ENCODE results near the gene LSP1.

DNA sequence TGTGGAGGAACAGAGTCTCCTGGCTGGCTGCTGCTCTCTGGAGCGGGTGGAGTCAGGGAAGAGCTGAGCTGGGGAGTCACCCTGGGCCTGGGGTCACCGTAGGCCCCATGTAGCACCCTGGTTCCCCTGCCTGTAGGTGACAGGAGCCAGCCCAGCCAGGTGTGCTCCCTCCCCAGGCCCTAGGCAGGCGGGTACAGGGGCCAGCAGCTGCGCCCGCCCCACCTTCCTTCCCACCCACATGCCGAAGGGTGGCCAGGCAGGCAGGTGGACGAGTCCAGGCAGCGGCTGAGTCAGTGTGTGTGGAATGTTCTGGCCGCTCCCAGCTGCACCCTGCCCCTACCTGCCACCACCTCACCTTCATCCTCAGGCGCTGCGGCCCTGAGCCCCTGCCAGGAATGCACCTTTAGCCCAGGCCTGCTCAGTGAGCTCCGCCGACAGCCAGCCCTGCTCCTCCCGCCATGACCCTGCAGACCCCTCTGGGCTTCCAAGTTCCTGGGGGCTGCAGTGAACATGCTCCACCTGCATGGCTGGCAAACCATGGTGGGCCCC, 18.7 kb upstream of the LSP1 start:
- TF ChIP-seq, protein P1, sequence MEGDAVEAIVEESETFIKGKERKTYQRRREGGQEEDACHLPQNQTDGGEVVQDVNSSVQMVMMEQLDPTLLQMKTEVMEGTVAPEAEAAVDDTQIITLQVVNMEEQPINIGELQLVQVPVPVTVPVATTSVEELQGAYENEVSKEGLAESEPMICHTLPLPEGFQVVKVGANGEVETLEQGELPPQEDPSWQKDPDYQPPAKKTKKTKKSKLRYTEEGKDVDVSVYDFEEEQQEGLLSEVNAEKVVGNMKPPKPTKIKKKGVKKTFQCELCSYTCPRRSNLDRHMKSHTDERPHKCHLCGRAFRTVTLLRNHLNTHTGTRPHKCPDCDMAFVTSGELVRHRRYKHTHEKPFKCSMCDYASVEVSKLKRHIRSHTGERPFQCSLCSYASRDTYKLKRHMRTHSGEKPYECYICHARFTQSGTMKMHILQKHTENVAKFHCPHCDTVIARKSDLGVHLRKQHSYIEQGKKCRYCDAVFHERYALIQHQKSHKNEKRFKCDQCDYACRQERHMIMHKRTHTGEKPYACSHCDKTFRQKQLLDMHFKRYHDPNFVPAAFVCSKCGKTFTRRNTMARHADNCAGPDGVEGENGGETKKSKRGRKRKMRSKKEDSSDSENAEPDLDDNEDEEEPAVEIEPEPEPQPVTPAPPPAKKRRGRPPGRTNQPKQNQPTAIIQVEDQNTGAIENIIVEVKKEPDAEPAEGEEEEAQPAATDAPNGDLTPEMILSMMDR (IDR thresholded peaks at IDR 0.05; ENCODE audit: low read depth, low read length, missing input control), result no peak
- TF ChIP-seq GABPA (IDR thresholded peaks at IDR 0.05 in 1 of 2, conservative IDR thresholded peaks at IDR 0.05 in 1 of 2), result no peak
- TF ChIP-seq, protein P2, sequence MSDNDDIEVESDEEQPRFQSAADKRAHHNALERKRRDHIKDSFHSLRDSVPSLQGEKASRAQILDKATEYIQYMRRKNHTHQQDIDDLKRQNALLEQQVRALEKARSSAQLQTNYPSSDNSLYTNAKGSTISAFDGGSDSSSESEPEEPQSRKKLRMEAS (IDR thresholded peaks at IDR 0.05), result no peak
- TF ChIP-seq HNF4A (conservative IDR thresholded peaks at IDR 0.05), result no peak
- TF ChIP-seq YY1 (IDR thresholded peaks at IDR 0.05), result no peak
- peak; percentile 25 for TF ChIP-seq SP1 (IDR thresholded peaks at IDR 0.05)
- no peak for TF ChIP-seq TAF1 (conservative IDR thresholded peaks at IDR 0.05)
- TF ChIP-seq FOXA1 (IDR thresholded peaks at IDR 0.05), result no peak
- TF ChIP-seq RAD21 (IDR thresholded peaks at IDR 0.05), result no peak
- TF ChIP-seq JUND (IDR thresholded peaks at IDR 0.05), result no peak
- TF ChIP-seq, protein P3, sequence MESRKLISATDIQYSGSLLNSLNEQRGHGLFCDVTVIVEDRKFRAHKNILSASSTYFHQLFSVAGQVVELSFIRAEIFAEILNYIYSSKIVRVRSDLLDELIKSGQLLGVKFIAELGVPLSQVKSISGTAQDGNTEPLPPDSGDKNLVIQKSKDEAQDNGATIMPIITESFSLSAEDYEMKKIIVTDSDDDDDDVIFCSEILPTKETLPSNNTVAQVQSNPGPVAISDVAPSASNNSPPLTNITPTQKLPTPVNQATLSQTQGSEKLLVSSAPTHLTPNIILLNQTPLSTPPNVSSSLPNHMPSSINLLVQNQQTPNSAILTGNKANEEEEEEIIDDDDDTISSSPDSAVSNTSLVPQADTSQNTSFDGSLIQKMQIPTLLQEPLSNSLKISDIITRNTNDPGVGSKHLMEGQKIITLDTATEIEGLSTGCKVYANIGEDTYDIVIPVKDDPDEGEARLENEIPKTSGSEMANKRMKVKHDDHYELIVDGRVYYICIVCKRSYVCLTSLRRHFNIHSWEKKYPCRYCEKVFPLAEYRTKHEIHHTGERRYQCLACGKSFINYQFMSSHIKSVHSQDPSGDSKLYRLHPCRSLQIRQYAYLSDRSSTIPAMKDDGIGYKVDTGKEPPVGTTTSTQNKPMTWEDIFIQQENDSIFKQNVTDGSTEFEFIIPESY (IDR thresholded peaks at IDR 0.05), result no peak

Measured in liver (tissue), 3 donors.